CD4-positive, alpha-beta T cell treated with Interleukin-2 at 100 ng/mL for 4 hours (primary cell): Measurements from ENCODE around the gene DNAJC25.
"Not testable (repeated sequence)": the region's sequence is repeated elsewhere in the genome, so short reads cannot be mapped to it uniquely, and the experiment has no call there.

Source experiments
- DNase-seq: peaks from one replicate; pipeline ENCODE4 v3.0.0-alpha.2; 2020; ENCODE audit warnings: low spot score

DNAJC25 gene

GRCh38 chr9:111631214-111631971, at the start of gene DNAJC25:
Gene DNAJC25, plus strand, starts transcription at chr9:111631334. Its CDS starts 74 bp downstream, at chr9:111631408.
- peak; percentile 98 for DNase-seq

DNA sequence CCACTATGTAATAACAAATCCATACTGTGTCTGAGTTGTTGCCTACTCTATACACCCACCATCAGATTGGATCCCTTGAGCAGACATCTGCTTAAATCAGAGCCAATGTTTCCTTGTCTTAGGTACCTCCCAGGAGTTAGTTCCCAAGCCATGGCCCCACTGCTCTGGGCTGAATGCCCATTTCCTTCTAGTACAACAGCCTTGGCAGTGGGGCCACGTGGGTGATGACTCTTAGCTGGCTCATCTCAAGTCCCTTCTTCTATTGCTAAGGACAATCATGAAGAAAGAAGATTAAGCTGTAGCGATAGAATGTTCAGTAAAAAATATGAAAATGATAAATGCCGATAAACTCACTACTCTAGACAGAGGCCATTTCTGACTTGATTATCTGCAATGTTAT, 48.2 kb upstream of the DNAJC25 start:
- no peak for DNase-seq

GRCh38 chr9:111586378-111586777, 44.8 kb upstream of the DNAJC25 start:
- no peak for DNase-seq

DNA sequence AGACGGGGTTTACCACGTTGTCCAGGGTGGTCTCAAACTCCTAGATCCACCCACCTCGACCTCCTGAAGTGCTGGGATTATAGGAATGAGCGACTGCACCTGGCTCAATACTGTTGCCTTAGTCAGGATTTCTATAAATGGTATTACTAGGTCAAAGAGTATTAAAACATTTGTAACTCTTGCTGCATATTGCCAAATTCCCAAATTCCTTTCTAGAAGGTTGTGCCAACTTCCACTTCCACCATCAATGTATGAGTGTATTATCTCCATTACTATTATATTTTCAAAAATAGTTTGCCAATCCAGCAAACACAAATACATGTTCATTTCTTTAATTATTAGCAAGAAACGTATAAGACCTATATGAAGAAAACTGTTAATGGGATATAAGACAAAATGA, 42.3 kb upstream of the DNAJC25 start:
- DNase-seq, result no peak

GRCh38 chr9:111597852-111598732, 33.0 kb upstream of the DNAJC25 start:
- peak; percentile 62 for DNase-seq

GRCh38 chr9:111598733-111599091, 32.4 kb upstream of the DNAJC25 start:
- no peak for DNase-seq

DNA sequence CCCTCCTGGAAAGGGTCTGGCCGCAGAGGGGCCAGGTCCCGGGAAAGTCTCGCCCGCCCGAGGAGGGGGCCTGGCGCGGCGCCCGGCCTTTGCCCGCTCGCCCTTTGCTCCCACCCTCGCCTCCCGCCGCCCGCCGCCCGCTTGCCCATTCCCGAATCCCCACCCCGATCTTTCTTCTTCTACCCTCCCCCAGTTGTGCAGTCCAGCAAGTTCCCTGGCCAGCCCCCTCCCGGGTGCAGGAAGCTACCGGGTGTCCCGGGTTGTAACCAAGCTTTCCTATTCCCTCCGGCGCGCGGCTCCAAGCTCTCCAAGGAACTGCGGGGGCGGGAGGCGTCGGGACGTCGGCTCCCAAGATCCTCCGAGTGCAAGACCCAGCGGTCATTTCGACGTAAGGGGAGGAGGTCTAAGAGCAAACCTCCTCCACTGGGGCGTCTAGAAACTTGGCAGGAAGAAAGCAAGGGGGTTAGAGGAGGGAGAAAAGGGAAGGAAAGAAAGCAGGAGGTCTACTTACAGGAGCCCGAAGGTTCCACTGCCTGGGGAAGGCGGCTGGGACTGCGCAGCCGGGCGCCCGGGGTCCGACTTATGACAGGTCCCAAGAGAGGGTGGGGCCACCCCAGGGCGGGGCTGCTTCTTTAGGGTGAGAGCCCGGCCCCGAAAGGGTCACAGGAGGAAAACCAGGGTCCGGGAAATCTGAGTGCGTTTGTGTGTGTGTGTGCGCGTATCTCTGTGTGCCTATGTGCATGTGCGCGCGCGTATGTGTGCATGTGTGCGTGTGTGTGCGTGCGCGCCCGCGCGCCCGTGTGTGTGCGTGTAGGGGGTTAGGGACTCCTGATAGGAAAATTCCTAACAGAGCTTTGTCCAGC, 31.8 kb upstream of the DNAJC25 start, which contains the start of gene PTGR1:
PTGR1 (minus strand) TSS at position 556 of the 863 bp plus-strand sequence. CDS start 2,225 bp downstream, outside the sequence.
- DNase-seq, result no peak

- DNase-seq, result no peak
These were observed 31.2 kb upstream of the DNAJC25 start for GRCh38 chr9:111599955-111600343.

DNA sequence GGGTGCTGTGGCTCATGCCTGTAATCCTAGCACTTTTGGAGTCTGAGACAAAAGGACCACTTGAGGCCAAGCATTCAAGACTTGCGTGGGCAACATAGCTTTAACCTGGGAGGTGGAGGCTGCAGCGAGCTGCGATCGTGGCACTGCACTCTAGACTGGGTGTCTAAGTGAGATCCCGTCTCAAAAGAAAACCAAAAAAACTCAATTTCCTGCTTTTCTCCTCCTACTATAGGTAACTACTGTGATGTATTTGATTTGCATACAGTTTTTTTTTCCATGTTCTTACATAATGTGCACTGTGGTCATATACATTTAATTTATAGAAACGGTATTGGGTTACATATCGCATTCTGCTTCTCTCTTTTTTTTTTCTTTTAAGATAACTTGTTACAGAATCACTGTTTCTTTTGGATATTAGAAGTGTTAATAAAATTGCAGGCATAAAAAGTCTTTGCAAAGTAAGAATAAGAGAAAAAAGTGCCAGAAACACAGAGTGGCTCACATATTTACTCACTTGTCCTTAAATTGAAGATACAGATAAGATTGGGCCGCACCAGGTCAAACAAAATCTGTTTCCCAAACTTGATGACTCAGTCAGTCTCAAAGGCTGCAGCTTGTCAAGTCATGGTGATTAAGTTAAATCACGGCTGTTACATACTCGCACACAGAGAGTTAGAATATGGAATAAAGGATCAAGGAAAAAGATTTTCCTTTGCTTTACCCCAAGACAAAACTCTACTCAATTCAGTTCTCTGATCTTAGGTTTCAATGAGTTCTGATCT, 29.7 kb upstream of the DNAJC25 start:
- no peak for DNase-seq

DNA sequence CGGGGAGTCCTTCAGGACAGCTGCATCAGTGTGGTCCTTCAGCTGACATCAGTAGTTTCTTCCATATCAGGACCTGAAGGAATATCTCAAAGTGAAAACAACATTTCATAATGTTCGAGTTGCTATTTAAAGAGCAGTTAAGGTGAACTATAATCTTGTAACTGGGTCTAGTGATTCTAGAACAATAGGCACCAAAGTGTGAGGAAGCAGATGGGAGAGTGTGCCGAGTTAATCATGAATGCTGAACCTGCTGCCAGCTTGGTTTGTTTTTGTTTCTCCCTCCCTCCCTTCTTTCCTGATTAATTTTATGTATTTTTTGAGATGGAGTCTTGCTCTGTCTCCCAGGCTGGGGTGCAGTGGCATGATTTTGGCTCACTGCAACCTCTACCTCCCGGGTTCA, 28.1 kb upstream of the DNAJC25 start:
- no peak for DNase-seq

DNA sequence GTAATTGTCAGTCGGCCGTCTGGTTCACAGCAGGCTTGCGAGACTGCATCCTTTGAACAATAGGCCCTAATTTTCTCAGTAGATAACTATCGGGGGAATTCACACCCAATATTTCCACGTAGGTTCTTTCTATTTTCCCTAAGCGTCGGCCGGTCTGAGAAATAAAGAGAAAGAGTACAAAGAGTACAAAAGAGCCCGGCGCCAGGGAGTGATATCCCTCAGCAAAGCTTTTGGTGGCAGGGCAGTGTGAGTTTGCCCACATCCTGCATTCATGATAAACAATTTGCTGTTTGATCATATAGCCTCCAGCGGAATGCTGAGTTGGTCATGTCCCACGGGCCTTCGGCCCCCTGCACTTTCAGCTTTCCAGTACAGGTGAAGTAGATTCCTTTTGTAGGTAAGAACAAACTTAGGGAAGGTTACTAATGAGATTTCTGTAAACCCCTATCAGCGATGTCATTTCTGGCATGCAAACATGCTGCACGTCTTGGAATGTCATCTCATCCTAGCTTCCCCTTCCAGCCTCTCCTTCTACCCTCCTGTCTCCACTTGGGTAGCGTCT, 27.0 kb upstream of the DNAJC25 start:
- no peak for DNase-seq

DNA sequence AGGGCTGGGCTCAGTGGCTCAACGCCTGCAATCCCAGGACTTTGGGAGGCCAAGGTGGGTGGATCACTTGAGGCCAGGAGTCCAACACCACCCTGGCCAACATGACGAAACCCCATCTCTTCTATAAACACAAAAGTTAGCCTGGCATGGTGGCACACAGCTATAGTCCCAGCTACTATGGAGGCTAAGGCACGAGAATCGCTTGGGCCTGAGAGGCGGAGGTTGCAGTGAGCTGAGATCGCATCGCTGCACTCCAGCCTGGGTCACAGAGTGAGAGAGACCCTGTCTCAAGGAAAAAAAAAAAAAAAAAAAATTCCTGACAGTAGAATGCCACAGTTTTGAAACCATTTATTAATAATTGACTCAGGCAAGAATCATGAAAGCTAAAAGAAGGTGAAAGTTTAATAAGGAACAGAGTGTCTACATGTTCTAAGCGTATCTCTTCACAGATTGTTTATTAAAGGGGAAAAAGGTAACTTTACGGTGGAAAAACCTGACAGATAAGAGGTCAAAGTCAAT, 26.0 kb upstream of the DNAJC25 start:
- no peak for DNase-seq

DNA sequence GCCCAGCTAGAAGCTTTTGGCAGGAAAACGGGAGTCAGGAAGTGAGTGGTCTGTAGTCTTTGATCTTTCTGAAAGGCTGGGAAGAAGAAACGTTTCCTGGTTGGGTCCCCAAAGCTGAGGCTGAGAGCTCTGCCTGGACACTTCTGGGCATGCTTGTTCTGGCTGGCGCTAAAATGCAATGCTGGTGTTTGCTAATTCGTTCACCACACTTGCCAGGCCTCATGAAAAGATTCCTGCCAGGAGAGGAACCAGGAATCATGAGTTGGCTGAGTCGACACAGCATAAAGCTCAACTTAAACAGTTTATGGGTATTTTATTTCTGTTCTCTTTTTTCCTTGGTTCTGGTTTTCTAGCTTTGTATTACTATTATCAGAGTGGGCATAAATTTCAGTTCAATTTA, 21.0 kb upstream of the DNAJC25 start:
- DNase-seq, result no peak

- DNase-seq, result no peak
These were observed 20.3 kb upstream of the DNAJC25 start for GRCh38 chr9:111610845-111611244.

DNA sequence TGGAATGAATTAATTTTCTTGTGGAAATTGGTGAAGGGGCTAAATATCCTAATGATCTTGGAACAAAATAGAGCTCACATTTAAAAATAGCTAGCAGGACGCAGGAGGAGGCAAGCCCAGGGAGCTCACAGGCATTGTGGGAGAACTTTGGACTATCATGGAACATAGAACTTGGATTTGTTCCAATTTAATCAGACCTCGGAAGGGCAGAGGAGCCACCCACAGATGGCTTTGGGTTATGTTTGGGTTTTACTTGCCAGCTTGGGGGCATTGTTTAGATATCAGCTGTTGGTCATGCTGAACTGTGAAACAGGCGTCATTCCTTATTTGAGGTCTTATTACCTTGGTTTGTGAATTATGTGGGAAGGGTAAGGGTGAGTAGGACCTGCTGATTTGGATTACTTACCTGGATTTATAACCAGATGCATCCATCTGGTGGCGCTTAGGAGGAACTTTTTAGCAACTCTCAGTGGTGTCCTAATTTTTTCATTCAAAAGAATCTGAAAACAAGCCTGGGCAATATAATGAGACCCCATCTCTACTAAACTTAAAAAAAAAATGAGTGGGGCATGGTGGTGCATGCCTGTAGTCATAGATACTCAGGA, 17.6 kb upstream of the DNAJC25 start:
- DNase-seq, result no peak

- DNase-seq, result no peak
These were observed 15.2 kb upstream of the DNAJC25 start for GRCh38 chr9:111615928-111616327.

GRCh38 chr9:111617349-111617748, 13.8 kb upstream of the DNAJC25 start:
- DNase-seq, result not testable (repeated sequence)

- DNase-seq, result peak; percentile 16
These were observed 9.1 kb upstream of the DNAJC25 start for GRCh38 chr9:111621895-111622480.

DNA sequence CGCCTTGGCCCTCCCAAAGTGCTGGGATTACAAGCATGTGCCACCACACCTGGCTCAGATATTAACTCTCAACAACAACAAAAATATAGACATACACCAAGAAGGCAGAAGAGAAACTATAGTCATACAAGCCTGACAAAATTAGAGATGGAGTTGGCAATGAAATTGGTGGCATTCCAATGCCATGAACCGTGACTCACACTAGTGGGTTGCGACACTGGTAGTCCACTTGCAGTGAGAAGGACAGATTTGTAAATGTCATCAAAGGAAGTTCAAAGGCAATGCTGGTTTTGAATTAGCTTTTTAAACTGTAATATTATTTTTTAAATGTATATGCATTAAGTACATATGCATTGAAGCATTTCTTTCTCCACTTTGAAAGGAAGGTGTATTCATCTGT, 8.5 kb upstream of the DNAJC25 start:
- DNase-seq, result no peak
